Amniotic stem cell (primary cell): Measurements from ENCODE around the gene CYB5A.

Source experiments
- DNase-seq: peaks from one replicate; lab custom pipeline; 2025; lab: John Stamatoyannopoulos, UW

CYB5A gene

GRCh38 chr18:74215863-74216262 lies 75.9 kb downstream of the CYB5A start:
- DNase-seq, result no peak

GRCh38 chr18:74213429-74213828 lies 78.3 kb downstream of the CYB5A start:
- no peak for DNase-seq

- DNase-seq, result no peak
Observed at GRCh38 chr18:74204526-74205152, 87.1 kb downstream of the CYB5A start.

GRCh38 chr18:74203811-74204210 lies 88.0 kb downstream of the CYB5A start:
- no peak for DNase-seq
